ENCODE results near the gene MAGEB17. TPM values are rescaled to one million over a fixed set of nuclear protein-coding genes. Genes with fewer than 3 reads are reported as not detected.
"Not testable (repeated sequence)": the region's sequence is repeated elsewhere in the genome, so short reads cannot be mapped to it uniquely, and the experiment has no call there.

The MAGEB17 gene
- polyA plus RNA-seq, 1 donor from 2014 or later: 0.17 TPM

DNA sequence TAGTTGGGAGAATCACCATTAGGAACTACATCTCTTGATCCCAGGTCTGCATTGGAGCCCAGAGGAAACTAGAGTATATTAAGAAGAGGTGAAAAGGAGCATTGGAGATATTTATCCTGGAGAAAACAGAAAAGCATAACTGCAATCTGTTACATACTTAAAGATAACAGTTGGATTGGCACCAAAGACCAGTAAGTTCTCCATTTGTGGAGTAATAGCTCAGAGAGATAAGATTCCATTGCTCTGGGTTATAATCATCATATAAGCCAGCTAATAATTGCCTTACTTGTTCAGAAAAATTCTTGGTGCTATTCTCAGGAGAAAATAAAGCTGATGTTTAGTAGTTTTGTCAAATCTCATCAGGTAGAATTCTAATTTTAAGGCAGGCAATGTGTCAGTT is 23.3 kb upstream of the MAGEB17 start:
- H3F3A ChIP-seq (ENCODE audit: insufficient read depth, low read length, poor library complexity, severe bottlenecking): no peaks in the 10 kb centered on the region
- H3K4me2 ChIP-seq (ENCODE audit: low read length): no peak overlapping the region
- H3K36me3 ChIP-seq (ENCODE audit: insufficient read depth, low read length): no peaks in the 10 kb centered on the region
- TF ChIP-seq EZH2 (IDR thresholded peaks at IDR 0.05; ENCODE audit: borderline replicate concordance, insufficient read depth, low read length, poor library complexity, severe bottlenecking): no peak
- TF ChIP-seq, protein P1, sequence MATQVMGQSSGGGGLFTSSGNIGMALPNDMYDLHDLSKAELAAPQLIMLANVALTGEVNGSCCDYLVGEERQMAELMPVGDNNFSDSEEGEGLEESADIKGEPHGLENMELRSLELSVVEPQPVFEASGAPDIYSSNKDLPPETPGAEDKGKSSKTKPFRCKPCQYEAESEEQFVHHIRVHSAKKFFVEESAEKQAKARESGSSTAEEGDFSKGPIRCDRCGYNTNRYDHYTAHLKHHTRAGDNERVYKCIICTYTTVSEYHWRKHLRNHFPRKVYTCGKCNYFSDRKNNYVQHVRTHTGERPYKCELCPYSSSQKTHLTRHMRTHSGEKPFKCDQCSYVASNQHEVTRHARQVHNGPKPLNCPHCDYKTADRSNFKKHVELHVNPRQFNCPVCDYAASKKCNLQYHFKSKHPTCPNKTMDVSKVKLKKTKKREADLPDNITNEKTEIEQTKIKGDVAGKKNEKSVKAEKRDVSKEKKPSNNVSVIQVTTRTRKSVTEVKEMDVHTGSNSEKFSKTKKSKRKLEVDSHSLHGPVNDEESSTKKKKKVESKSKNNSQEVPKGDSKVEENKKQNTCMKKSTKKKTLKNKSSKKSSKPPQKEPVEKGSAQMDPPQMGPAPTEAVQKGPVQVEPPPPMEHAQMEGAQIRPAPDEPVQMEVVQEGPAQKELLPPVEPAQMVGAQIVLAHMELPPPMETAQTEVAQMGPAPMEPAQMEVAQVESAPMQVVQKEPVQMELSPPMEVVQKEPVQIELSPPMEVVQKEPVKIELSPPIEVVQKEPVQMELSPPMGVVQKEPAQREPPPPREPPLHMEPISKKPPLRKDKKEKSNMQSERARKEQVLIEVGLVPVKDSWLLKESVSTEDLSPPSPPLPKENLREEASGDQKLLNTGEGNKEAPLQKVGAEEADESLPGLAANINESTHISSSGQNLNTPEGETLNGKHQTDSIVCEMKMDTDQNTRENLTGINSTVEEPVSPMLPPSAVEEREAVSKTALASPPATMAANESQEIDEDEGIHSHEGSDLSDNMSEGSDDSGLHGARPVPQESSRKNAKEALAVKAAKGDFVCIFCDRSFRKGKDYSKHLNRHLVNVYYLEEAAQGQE (IDR thresholded peaks at IDR 0.05; ENCODE audit: borderline replicate concordance): no peak
- TF ChIP-seq EP300 (conservative IDR thresholded peaks at IDR 0.05; ENCODE audit: poor library complexity, severe bottlenecking): no peak
- no peak for TF ChIP-seq SMC3 (conservative IDR thresholded peaks at IDR 0.05; ENCODE audit: poor library complexity)
- no peak for TF ChIP-seq POLR2AphosphoS5 (IDR thresholded peaks at IDR 0.05)
- no peak for TF ChIP-seq TAF1 (IDR thresholded peaks at IDR 0.05; ENCODE audit: low read depth)
- no peak for TF ChIP-seq MXI1 (conservative IDR thresholded peaks at IDR 0.05; ENCODE audit: poor library complexity, severe bottlenecking)
- no peak for TF ChIP-seq RAD21 (conservative IDR thresholded peaks at IDR 0.05)
- TF ChIP-seq, protein P2, sequence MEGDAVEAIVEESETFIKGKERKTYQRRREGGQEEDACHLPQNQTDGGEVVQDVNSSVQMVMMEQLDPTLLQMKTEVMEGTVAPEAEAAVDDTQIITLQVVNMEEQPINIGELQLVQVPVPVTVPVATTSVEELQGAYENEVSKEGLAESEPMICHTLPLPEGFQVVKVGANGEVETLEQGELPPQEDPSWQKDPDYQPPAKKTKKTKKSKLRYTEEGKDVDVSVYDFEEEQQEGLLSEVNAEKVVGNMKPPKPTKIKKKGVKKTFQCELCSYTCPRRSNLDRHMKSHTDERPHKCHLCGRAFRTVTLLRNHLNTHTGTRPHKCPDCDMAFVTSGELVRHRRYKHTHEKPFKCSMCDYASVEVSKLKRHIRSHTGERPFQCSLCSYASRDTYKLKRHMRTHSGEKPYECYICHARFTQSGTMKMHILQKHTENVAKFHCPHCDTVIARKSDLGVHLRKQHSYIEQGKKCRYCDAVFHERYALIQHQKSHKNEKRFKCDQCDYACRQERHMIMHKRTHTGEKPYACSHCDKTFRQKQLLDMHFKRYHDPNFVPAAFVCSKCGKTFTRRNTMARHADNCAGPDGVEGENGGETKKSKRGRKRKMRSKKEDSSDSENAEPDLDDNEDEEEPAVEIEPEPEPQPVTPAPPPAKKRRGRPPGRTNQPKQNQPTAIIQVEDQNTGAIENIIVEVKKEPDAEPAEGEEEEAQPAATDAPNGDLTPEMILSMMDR (IDR thresholded peaks at IDR 0.05; ENCODE audit: poor library complexity, severe bottlenecking): no peak
- no peaks in the 10 kb centered on the region for H3K27me3 ChIP-seq (ENCODE audit: insufficient read depth, low read depth, low read length)
- H3K4me3 ChIP-seq (ENCODE audit: low read length): no peak overlapping the region
- H3K27ac ChIP-seq (ENCODE audit: low read length): no peak overlapping the region
- H3K9me2 ChIP-seq (ENCODE audit: insufficient read depth, low read length): no peaks in the 10 kb centered on the region
- no peaks in the 10 kb centered on the region for H3K9me3 ChIP-seq (ENCODE audit: low read length)
- no peak overlapping the region for H2AFZ ChIP-seq (ENCODE audit: low read depth, low read length)
- H4K20me1 ChIP-seq (ENCODE audit: insufficient read depth): no peaks in the 10 kb centered on the region
- H3K79me2 ChIP-seq (replicated peaks; ENCODE audit: insufficient read depth, low read length): no peaks in the 10 kb centered on the region
- H3K9ac ChIP-seq (ENCODE audit: low read length): no peak overlapping the region

DNA sequence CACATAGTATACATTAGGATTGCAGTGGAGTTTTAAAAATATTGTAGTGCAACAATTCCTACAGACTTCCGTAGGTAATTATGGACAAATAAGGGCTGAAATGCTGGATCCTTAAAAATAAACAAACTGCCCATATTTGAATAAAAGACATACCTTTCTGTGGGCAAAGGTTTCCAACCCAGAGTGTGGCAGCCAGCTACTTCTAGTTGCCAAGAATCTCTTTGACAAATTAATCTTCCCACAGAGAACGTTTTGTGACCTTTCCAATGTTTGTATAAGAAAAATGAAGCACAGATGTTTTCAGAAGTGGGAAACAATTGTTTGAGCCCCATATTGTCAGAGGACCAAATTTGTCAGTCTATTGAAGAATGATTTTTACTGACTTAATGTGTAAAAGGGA is 22.9 kb upstream of the MAGEB17 start:
- Histone ChIP-seq H3K9me3 (ENCODE audit: low read length) (no peaks in the 10 kb centered on the region), H3K9ac (ENCODE audit: low read length) (no peak overlapping the region), H3K79me2 (replicated peaks; ENCODE audit: insufficient read depth, low read length) (no peaks in the 10 kb centered on the region), H3K4me2 (ENCODE audit: low read length) (no peak overlapping the region), H4K20me1 (ENCODE audit: insufficient read depth) (no peaks in the 10 kb centered on the region), H3K27ac (ENCODE audit: low read length) (no peak overlapping the region), H3K4me3 (ENCODE audit: low read length) (no peak overlapping the region), H3F3A (ENCODE audit: insufficient read depth, low read length, poor library complexity, severe bottlenecking) (no peaks in the 10 kb centered on the region), H3K9me2 (ENCODE audit: insufficient read depth, low read length) (no peaks in the 10 kb centered on the region), H3K36me3 (ENCODE audit: insufficient read depth, low read length) (no peaks in the 10 kb centered on the region), H2AFZ (ENCODE audit: low read depth, low read length) (no peak overlapping the region), H3K27me3 (ENCODE audit: insufficient read depth, low read depth, low read length) (no peaks in the 10 kb centered on the region)
- no peak for TF ChIP-seq EP300 (conservative IDR thresholded peaks at IDR 0.05; ENCODE audit: poor library complexity, severe bottlenecking)
- no peak for TF ChIP-seq RAD21 (conservative IDR thresholded peaks at IDR 0.05)
- TF ChIP-seq, protein P2 (IDR thresholded peaks at IDR 0.05; ENCODE audit: poor library complexity, severe bottlenecking): no peak
- TF ChIP-seq, protein P1 (IDR thresholded peaks at IDR 0.05; ENCODE audit: borderline replicate concordance): no peak
- TF ChIP-seq EZH2 (IDR thresholded peaks at IDR 0.05; ENCODE audit: borderline replicate concordance, insufficient read depth, low read length, poor library complexity, severe bottlenecking): no peak
- TF ChIP-seq POLR2AphosphoS5 (IDR thresholded peaks at IDR 0.05): no peak
- TF ChIP-seq TAF1 (IDR thresholded peaks at IDR 0.05; ENCODE audit: low read depth): no peak

DNA sequence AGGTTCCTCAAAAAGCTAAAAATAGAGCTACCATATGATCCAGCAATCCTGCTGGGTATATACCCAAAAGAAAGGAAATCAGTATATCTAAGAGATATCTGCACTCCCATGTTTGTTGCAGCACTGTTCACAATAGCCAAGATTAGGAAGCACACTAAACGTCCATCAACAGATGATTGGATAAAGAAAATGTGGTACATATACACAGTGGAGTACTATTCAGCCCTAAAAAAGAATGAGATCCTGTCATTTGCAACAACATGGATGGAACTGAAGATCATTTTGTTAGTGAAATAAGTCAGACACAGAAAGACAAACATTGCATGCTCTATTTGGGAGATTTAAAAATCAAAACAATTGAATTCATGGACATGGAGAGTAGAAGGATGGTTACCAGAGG is 22.2 kb upstream of the MAGEB17 start:
- H3K9ac ChIP-seq (ENCODE audit: low read length); H3K36me3 ChIP-seq (ENCODE audit: insufficient read depth, low read length); H3K9me3 ChIP-seq (ENCODE audit: low read length); H3K27me3 ChIP-seq (ENCODE audit: insufficient read depth, low read depth, low read length); H3K4me2 ChIP-seq (ENCODE audit: low read length); H3K4me3 ChIP-seq (ENCODE audit: low read length); H3K27ac ChIP-seq (ENCODE audit: low read length); H4K20me1 ChIP-seq (ENCODE audit: insufficient read depth); H3F3A ChIP-seq (ENCODE audit: insufficient read depth, low read length, poor library complexity, severe bottlenecking); H3K9me2 ChIP-seq (ENCODE audit: insufficient read depth, low read length); H3K79me2 ChIP-seq (replicated peaks; ENCODE audit: insufficient read depth, low read length); H2AFZ ChIP-seq (ENCODE audit: low read depth, low read length): not testable (repeated sequence)
